ENCODE results near the gene DOLK. TPM values are rescaled to one million over a fixed set of nuclear protein-coding genes. Genes with fewer than 3 reads are reported as not detected.

The DOLK gene
- total RNA-seq, 1 experiment from 2014 or later: 20.1 TPM

DNA sequence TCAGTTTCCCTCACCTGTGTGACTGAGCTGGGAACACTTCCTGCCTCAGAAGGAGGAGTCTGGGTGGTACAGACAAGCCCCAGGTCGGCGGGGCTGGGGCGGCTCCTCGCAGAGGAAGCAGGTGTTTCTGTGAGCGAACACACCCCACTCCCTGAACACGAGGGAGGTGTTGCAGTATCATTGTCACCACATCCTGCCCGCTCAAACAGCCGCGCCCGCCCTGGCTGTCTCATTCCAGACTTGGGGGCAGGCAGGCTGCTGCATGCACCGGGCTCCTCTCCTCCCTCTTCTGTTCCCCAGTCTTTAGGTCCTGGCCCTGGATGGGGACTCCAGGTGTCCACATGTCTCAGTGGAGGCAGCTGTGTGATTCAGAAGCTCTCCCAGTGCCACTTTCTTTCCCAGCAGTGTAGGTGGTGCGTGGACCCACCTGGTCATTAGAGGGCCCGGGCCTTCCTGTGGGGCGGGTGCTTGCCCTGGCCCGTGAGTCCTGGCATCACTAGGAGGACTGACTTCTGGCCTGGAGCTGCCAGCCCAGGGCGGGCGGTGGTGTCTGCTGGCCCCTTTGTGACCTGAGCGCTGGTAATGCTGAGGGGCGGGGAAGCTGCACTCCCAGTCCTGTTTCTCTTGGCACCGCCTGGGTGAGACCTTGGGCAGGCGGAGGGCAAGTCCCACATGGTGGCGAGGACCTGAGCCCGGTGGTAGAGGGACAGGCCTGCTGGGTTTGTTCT lies 44.9 kb downstream of the DOLK start:
- H3K4me2 ChIP-seq (ENCODE audit: insufficient read depth, insufficient read length, low read length): no peak overlapping the region
- peaks cover 2 to 9% of the 10 kb centered on the region in 2 experiments; a peak in 3 of 4 replicates for H3K4me1 Mint-ChIP-seq
- no peak overlapping the region for H2AFZ ChIP-seq (ENCODE audit: low read length)
- H3K79me1 ChIP-seq (ENCODE audit: insufficient read depth, low read depth, low read length, poor library complexity, severe bottlenecking): no peaks in the 10 kb centered on the region
- no peaks in the 10 kb centered on the region for H3K9me3 Mint-ChIP-seq
- H3K27ac ChIP-seq (ENCODE audit: insufficient read length, low read depth, low read length): no peak overlapping the region
- H3K4me1 ChIP-seq (ENCODE audit: insufficient read depth, low read length): no peaks in the 10 kb centered on the region
- no peak overlapping the region for H2AK5ac ChIP-seq (ENCODE audit: insufficient read length, low read length)
- H3K27me3 Mint-ChIP-seq (ENCODE audit: low read depth): no peaks in the 10 kb centered on the region
- H3T11ph ChIP-seq (ENCODE audit: low read length): no peak overlapping the region
- H3K9me3 ChIP-seq (ENCODE audit: control insufficient read depth, low read depth, low read length): no peaks in the 10 kb centered on the region
- no peak overlapping the region for H3K4ac ChIP-seq (ENCODE audit: low read depth, low read length)
- no peaks in the 10 kb centered on the region for H4K20me1 ChIP-seq (ENCODE audit: control insufficient read depth, insufficient read depth, insufficient read length)
- TF ChIP-seq, protein P1, sequence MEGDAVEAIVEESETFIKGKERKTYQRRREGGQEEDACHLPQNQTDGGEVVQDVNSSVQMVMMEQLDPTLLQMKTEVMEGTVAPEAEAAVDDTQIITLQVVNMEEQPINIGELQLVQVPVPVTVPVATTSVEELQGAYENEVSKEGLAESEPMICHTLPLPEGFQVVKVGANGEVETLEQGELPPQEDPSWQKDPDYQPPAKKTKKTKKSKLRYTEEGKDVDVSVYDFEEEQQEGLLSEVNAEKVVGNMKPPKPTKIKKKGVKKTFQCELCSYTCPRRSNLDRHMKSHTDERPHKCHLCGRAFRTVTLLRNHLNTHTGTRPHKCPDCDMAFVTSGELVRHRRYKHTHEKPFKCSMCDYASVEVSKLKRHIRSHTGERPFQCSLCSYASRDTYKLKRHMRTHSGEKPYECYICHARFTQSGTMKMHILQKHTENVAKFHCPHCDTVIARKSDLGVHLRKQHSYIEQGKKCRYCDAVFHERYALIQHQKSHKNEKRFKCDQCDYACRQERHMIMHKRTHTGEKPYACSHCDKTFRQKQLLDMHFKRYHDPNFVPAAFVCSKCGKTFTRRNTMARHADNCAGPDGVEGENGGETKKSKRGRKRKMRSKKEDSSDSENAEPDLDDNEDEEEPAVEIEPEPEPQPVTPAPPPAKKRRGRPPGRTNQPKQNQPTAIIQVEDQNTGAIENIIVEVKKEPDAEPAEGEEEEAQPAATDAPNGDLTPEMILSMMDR (conservative IDR thresholded peaks at IDR 0.05): no peak
- H4K5ac ChIP-seq (ENCODE audit: insufficient read length, low read depth, low read length): no peak overlapping the region
- H2BK5ac ChIP-seq (ENCODE audit: insufficient read length, low read length): no peak overlapping the region
- peaks cover 10 to 21% (median 12%) of the 10 kb centered on the region in 3 experiments for H3K36me3 Mint-ChIP-seq (ENCODE audit: insufficient read depth in 1 of 3, low read depth in 3 of 3)
- DNase-seq: no peak
- no peak overlapping the region for H2BK20ac ChIP-seq (ENCODE audit: low read depth, low read length, poor library complexity, severe bottlenecking)
- no peak overlapping the region for H2BK120ac ChIP-seq (ENCODE audit: low read depth, low read length, poor library complexity, severe bottlenecking)
- H3K27ac Mint-ChIP-seq: peak overlapping the region; percentile 40 to 68 (median 47); a peak in 2 of 7 replicates
- no CpG with 5 or more reads among the region's 23 CpGs for WGBS (ENCODE audit: extremely low coverage, insufficient read length, low lambda C conversion rate)
- no peak overlapping the region for H3K23ac ChIP-seq (ENCODE audit: insufficient read length, low read depth, low read length)
- H2BK15ac ChIP-seq (ENCODE audit: low read depth, low read length): no peak overlapping the region
- no peak overlapping the region for H3K56ac ChIP-seq (ENCODE audit: insufficient read length, low read depth, low read length)
- no peak overlapping the region for H4K91ac ChIP-seq (ENCODE audit: insufficient read length, low read depth, low read length)
- H3K14ac ChIP-seq (ENCODE audit: insufficient read depth, low read length): no peak overlapping the region
- H3K79me2 ChIP-seq (ENCODE audit: insufficient read depth, low read length): peaks cover 3% of the 10 kb centered on the region; the same call in 1 of the 2 replicates
- no peak overlapping the region for H3K18ac ChIP-seq (ENCODE audit: insufficient read length, low read depth, low read length)
- no peak overlapping the region for H3K4me3 Mint-ChIP-seq
- H3K23me2 ChIP-seq (ENCODE audit: insufficient read length, low read depth, low read length, poor library complexity, severe bottlenecking): no peaks in the 10 kb centered on the region
- H3K27me3 ChIP-seq (ENCODE audit: insufficient read depth, low read length): no peaks in the 10 kb centered on the region
- H4K8ac ChIP-seq (replicated peaks; ENCODE audit: insufficient read length, low read depth, low read length): no peak overlapping the region
- no peak overlapping the region for H2BK12ac ChIP-seq (ENCODE audit: insufficient read length, low read depth, low read length)
- no peak overlapping the region for H3K9ac ChIP-seq (ENCODE audit: extremely low read depth, insufficient read length, low read length)
